ENCODE results near the gene PPP4R3A.

DNA sequence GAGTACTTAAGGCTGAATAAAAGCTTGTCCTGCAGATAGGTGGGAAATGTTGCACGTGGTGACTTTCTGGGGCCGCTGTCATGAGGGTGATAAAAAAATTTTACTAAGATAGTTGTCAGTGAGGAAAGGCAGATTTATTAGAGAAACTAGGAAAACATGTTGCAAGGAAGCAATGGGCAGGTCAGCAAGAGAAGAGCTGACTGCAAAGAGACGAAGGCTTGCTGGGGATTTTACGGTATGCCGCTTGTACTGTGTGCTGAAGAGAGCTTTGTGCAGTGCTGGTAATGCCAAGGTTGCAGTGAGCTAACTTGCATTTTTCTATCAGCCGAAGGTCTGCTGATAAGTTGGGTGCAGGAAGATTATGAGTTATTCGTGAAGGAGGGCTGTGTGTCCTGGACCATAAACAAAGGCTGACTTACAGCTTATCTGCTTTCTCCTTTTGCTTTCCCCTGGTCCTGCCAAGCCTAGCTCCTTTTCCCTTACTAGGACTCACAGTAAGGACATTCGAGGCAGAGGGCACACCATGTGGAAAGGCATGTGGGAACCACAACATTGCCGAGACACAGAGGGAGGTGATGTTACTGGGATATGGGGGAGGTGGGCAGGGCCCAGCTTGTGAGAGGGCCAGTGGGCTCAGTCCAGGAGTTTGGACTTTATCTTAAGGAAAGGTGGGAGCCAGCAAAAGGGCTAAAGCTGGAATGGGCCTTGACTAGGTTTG lies 85.1 kb downstream of the PPP4R3A start:
- TF ChIP-seq, protein P1, sequence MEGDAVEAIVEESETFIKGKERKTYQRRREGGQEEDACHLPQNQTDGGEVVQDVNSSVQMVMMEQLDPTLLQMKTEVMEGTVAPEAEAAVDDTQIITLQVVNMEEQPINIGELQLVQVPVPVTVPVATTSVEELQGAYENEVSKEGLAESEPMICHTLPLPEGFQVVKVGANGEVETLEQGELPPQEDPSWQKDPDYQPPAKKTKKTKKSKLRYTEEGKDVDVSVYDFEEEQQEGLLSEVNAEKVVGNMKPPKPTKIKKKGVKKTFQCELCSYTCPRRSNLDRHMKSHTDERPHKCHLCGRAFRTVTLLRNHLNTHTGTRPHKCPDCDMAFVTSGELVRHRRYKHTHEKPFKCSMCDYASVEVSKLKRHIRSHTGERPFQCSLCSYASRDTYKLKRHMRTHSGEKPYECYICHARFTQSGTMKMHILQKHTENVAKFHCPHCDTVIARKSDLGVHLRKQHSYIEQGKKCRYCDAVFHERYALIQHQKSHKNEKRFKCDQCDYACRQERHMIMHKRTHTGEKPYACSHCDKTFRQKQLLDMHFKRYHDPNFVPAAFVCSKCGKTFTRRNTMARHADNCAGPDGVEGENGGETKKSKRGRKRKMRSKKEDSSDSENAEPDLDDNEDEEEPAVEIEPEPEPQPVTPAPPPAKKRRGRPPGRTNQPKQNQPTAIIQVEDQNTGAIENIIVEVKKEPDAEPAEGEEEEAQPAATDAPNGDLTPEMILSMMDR (IDR thresholded peaks at IDR 0.05): no peak
- no peak for TF ChIP-seq POLR2A (IDR thresholded peaks at IDR 0.05)

All from breast epithelium (tissue), 3 donors.